HT-29 (cell line): ENCODE measurements around the gene ZSCAN10. TPM values are rescaled to one million over a fixed set of nuclear protein-coding genes. Genes with fewer than 3 reads are reported as not detected.
"Not testable (repeated sequence)": the region's sequence is repeated elsewhere in the genome, so short reads cannot be mapped to it uniquely, and the experiment has no call there.

ENCODE experiments used
- DNase-seq: peaks from one replicate; pipeline ENCODE4 v3.0.0-alpha.2; 2015; ENCODE audit warnings: low spot score
- total RNA-seq: library from RNA; depleted of rRNA; stranded (reverse); fragments of >200 nt; shearing (Covaris generic); gene quantifications from 2 replicates; pipeline ENCODE4 v1.2.3, GENCODE V29; 2014; rRNA removed

ZSCAN10 gene
- not detected in 2 replicates for total RNA-seq

DNA sequence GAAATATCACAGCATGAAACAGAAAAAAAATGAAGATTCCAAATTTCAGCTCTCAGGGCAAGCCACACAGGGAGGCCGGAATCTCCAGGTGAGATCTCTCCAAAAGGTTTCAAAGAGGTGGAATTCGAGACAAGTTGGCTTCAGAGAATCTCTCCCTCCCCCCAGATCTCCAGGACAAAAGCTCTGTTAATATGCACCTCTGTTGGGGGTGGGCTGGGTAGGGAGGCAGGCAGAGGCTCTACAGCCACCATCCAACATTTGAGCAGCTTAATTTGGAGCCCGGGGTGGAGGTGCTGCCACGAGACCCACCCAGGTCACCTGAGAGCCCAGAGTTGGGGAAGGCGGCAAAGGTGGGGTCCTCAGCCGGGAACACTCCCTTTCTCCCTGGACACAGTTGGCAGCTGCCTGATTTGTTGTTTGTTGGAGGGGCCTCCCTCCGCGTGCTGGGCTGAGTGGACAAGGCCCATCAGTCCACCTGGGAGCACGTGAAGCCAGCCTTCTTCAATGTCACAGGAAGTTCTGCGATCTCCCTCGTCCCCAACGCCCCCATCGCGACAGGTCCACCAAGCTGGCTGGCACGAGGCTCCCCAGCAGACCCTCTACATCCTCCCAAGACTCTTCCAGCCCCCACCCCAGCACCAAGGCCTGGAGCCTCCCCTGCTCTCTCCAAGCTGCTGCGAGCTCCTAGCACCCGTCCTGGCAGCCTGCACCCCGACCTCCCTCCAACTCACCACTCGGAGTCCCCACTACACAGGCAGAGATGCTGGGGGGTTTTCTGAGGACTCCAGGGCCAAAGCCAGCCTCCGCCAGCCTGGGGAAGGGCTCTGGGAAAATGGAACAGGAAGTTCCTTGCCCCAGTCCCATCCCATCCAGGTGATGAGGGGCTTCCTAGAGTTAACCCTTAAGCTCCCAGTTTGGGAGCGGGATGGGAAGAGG, at the start of gene ZSCAN10:
ZSCAN10 (minus strand) TSS at position 836 of the 936 bp plus-strand sequence. CDS start 6,357 bp downstream, outside the sequence.
- no peak for DNase-seq

DNA sequence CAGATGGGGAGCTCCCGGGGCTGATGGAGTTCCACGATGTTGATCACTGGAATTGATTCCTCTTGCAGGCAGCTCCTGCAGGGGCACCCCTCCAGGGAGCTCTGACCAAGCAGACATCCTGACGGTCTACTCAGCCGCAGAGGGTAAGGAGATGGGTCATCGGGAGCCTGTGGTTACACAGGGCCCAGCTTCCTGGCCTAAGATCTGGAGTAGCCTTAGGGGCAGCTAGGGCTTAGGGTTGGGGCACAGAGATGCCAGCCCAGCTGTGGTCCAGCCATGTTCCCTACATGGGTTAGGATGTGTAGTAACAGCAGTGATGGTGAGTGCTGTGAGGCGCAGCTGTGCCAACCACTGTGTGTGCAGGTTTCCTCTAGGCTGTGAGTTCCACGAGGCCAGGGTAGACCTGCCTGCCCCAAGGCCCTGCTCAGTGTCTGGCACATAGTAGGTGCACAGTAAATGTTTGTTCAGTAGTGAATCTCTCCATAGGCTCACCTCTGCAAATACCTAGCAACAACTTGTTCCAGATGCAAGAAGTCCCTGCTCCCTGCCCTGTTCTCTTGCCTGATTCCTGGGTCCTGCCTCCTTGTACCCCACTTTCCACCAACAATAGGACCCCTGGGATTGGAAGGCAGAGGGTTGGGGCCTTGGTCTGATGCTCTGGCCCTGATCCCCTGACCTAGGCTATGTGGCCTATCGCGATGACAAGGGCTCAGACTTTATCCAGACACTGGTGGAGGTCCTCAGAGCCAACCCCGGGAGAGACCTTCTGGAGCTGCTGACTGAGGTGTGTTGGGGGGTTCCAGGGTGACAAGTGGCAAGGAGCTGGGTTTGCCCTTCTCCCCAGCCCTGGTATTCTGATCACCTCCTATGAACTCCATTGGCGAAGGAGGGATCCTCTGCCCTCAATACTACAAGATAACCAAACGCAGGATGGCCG, 49.4 kb upstream of the ZSCAN10 start:
- DNase-seq: no peak

DNA sequence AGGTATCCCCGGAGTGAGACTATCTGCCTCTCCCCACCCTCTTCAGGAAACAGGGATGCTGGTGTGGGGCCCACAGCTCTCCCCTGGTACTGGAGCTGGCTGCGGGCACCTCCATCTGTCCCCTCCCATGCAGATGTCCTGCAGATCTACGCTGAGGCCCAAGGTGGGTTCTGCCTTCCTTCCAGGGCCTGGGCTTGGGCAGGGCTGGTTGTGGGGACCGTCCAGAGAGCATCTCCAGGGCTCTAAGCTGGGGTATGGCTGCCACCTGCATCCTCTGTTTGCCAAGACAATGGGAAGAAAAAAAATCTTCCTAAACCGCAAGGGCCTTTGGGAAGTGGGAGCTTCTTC, 48.6 kb upstream of the ZSCAN10 start:
- no peak for DNase-seq

DNA sequence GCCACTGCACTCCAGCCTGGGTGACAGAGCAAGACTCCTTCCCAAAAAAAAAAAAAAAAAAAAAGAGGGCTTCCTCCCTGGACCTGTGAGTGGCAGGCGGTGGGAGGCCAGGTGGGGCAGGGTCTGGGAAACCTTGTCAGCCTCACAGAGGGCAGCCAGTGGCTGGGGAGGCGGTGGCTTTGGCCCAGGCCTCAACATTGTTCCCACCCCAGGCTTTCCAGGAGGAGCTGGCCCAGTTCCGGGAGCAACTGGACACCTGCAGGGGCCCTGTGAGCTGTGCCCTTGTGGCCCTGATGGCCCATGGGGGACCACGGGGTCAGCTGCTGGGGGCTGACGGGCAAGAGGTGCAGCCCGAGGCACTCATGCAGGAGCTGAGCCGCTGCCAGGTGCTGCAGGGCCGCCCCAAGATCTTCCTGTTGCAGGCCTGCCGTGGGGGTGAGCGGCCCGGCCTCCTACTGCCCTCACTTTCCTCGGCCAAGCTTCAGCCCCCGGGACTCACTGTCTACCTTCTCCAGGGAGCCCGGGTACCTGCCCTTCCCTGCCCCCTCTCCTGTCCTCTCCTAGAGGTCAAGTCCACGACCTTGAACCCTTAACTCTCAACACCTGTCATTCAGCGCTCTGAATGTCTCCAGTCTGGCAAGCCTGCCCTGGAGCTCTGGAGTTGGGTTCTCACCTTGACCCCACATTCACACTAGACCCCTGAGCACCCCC, 48.1 kb upstream of the ZSCAN10 start:
- DNase-seq: no peak

DNA sequence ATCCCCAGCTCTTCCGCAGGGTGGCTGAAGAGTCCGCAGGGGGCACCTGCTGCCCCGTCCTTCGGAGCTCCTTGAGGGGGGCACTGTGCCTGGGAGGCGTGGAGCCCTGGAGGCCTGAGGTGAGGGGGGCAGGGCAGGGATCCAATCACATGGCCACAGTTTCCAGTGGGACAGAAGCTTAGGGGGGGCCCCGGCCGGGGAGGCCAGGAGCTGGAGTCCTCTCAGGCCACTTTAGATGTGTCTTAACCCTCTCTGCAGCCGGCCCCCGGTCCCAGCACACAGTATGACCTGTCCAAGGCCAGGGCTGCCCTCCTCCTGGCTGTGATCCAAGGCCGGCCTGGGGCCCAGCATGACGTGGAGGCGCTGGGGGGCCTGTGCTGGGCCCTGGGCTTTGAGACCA, 46.6 kb upstream of the ZSCAN10 start:
- no peak for DNase-seq

DNA sequence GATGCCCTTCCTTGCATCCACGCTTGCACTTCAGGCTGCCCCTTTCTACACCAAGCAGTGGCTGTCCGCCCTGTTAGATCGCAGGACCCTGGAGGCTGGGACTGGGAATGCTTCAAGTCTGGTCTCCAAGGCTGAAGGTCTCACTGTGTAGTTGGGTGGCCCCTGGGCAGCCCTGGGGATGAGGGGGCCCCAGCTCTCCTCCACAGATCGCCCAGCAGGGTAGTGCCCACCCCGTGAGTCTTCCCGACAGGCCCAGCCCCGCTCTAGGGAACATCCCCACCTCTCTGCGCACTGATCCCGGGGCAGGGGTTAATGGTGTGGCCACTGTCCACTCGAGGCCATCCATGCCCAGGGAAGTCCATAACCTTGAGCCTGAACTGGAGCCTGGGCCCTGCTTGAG, 46.1 kb upstream of the ZSCAN10 start:
- no peak for DNase-seq

DNA sequence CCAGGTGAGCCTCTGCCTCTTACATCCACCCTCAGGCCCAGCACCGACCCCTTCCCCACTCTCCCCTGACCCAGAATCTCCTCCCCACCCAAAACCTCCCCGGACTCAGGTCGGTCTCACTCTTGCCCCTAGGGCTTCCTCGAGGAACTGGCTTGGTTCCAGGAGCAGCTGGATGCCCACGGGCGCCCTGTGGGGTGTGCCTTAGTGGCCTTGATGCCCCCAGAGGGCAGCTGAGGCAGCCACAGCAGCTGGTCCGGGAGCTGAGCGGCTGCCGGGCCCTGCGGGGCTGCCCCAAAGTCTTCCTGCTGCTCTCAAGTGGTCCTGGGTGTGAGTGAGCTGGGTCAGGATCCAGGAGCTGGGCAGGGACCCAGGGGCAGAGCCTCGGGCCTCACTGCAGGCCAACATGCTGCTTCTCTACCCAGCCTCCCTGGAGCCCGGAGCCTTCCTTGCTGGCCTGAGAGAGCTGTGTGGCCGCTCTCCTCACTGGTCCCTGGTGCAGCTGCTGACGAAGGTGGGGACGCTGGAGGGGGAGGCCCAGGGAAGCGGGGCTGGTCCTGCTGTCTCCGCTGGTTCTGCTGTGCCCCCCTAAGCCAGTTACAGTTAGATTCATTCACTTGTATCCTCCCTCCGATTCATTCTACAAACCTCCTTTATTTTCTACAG, 45.4 kb upstream of the ZSCAN10 start:
- DNase-seq: no peak

DNA sequence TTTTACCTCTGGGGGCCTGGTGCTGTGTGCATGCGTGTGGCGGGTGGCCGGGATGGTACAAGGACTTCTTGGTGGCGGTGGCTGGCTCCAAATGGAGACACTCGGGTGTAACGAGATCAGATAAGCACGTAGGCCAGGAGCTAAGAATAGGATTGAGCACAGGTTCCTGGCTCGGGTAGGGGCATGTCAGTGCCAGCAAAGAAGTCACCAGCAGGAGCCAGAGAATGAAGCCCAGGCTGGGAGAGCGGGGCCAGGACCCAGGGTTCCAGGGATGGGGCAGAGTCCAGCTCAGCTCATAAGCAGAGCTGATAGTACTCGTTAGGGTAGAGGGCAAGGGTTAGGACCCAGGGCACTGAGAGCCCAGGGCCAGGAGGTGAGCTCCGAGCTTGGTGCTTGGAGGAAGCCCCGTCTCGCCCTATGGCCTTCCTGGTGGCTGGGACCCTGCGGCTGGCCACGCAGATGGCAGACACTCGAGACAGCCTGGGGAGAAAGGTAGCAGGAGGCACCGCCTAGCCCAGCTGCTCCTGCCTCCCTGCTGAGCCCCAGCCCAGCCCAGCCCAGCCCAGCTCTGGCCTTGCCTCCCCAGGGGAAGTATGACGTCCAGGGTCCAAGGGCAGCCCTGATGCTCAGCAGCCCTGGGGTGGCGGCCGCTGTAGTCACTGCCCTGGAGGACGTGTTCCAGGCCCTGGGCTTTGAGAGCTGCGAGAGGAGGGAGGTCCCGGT, 44.7 kb upstream of the ZSCAN10 start:
- no peak for DNase-seq

DNA sequence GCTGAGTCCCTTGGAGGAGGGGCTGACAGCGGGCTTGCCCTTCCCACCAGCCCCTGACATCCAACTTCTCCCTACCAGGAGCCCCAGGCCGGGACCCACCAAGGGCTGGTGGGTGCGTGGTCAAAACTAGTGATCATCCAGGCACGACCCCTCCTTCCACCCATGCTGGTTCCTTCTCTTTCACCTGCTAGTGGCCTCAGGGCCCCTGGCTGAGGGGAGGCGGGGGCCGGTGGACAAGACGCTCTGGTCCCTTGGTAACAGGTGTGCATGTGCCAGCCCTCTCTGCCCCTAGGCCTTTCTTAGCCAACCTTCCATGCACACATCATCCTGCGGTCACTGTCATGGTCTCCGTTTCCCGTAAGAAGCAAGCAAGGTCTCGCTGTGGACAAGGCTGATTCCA, 44.1 kb upstream of the ZSCAN10 start:
- DNase-seq: no peak

DNA sequence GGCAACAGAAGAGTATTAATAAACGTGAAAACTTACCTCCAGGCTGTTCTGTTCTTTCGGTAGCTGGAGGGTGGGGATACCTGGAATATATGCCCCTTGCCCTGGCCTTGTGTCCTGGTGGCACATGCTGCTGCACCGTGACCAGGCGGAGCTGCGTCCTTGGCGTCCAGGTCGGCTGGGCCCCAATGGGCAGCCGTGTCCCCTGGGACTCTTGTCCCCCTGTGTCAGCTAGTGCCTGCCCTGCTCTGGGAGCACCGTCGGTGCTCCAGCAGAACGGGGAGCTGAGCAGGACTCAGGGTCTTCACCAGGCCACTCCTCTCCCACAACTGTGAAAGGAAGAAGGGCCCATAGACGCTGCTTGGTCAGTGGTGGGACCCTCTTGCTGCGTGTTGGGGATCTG, 43.7 kb upstream of the ZSCAN10 start:
- no peak for DNase-seq

DNA sequence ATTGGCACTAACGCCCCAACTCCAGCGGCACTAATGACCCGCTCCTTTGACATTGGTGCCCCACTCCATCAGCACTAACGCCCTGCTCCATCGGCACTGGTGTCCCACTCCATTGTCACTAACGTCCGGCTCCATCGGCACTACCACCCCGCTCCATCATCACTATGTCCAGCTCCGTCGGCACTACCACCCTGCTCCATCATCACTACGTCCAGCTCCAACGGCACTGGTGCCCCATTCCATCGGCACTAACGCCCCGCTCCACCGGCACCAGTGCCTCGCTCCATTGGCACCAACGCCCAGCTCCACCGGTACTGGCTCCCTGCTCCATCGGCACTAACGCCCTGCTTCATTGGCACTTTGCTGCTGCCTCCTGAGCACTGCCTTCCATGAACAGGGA, 43.2 kb upstream of the ZSCAN10 start:
- no peak for DNase-seq

DNA sequence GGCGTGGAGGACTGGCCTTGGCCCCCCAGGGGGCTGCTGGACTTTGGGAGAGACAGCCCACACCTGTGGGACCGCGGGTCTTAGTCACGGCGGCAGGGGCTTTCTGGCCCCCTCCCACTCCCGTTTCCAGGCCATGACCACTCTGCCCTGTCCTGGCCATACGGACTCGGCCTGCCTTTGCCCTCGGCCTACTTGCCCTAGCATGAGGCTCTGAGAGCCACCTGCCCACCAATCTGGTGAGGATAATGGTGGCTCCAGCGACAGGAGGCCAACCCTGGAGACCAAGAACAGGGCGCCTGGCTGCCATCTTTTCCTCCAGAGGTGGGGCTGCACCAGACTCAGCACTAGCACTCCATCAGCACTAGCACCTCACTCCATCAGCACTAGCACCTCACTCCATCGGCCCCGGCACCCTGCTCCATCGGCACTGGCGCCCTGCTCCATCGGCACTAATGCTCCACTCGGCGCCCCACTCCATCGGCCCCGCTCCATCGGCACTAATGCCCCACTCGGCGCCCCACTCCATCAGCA, 42.8 kb upstream of the ZSCAN10 start:
- DNase-seq: no peak

DNA sequence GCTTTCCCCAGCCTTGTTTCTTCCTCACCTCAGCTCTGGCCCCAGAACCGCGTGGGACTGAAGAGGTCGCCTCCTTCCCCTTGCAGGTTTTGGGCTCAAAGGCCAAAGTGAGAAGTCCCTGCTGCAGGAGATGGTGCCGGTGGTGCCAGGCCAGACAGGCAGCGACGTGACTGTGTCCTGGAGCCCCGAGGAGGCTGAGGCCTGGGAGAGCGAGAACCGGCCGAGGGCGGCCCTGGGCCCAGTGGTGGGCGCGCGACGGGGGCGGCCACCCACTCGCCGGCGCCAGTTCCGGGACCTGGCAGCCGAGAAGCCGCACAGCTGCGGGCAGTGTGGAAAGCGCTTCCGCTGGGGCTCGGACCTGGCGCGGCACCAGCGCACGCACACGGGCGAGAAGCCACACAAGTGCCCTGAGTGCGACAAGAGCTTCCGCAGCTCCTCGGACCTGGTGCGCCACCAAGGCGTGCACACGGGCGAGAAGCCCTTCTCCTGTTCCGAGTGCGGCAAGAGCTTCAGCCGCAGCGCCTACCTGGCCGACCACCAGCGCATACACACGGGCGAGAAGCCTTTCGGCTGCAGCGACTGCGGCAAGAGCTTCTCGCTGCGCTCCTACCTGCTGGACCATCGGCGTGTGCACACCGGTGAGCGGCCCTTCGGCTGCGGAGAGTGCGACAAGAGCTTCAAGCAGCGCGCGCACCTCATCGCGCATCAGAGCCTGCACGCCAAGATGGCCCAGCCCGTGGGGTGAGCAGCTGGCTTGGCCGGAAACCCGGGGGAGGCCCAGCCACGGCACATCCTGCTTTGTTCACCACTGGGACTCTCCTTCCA, 41.7 kb upstream of the ZSCAN10 start:
- DNase-seq: no peak

DNA sequence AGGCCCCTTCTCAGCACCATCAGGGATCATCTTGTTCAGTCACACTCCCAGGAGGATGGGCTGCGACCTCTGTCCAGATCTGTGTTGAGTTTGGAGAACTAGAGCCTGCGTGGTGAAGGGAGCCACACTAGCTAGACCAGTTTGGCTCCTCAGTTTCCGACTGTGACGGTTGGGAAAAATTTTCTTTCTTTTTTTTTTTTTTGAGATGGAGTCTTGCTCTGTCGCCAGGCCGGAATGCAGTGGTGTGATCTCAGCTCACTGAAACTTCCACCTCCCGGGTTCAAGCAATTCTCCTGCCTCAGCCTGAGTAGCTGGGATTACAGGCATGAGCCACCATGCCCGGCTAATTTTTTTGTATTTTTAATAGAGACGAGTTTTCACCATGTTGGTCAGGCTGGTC, 40.5 kb upstream of the ZSCAN10 start:
- DNase-seq: not testable (repeated sequence)

DNA sequence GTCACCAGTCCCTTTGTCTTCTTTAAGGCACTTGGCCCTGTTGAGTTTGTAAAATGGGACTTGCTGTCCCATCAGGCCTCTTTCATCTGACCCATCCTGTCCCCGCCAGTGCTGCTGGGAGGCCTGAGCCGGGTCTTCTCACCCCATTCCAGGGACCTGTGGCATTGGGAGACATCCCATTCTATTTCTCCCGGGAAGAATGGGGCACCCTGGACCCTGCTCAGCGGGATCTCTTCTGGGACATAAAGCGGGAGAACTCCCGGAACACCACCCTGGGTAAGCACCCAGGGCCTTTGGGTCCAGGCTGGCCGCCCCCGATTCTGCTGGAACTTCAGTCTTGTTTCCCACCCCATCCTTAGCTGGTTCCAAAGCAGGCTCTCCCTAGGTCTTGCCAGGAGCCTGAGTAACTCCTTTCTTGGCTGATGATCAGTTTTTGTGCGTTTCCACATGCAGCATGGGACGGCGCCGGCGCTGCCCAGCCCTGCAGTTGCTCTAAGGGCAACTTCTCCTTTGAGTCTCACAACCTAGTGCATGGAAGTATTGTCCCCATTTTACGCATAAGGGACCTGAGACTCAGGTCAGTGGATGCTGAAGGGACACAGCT, 39.8 kb upstream of the ZSCAN10 start:
- no peak for DNase-seq

DNA sequence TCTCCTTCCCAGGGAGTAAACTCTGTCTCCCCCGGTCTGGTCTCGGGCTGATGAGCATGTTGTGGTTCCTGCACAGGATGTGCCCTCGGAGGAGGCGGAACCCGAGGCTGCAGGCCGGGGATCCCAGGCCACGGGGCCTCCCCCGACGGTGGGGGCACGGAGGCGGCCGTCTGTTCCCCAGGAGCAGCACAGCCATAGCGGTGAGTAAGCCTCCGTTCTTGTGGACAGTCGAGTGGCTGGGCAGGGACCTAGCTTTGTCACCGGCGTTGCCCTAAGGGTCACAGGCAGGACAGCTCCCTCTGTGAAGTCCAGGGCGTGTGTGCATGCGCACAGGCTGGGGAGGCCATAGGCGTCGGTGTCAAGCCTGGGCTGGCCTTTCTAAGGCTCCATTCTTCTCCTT, 39.2 kb upstream of the ZSCAN10 start:
- DNase-seq: no peak

DNA sequence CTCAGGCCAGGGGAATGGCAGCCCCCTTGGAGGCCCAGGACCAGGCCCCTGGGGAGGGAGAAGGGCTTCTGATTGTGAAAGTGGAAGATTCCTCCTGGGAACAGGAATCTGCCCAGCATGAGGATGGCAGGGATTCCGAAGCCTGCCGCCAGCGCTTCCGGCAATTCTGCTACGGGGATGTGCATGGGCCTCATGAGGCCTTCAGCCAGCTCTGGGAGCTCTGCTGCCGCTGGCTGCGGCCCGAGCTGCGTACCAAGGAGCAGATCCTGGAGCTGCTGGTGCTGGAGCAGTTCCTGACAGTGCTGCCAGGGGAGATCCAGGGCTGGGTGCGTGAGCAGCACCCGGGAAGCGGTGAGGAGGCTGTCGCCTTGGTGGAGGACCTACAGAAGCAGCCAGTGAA, 38.2 kb upstream of the ZSCAN10 start:
- DNase-seq: no peak

DNA sequence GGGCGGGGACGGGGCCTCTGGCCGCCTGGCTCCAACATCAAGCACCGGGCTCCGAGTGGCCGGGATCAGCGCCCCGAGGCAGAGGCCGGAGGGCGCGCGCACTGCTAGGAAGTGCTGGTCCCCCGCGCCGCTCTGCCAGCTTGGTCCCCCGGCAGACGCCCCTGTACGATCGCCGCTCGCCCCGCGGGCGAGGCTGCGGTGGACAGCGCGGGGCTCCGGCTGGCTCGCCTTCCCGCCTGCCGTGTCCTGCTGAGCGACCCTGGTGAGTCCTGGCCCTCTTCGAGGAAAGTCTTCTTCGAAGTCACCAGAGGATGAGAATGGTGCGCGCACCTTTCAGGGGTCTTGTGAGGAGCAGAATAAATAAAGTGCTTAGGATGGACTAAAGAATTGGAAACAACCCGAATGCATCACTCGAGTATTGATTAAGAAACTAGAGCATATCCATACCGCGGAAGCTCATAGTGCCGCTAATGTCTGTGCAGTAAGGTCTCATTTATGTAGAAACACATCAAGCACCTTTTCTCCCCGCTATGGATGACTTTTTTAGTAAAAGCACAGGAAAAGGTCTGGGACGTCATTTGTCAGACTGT, 36.1 kb upstream of the ZSCAN10 start:
- DNase-seq: no peak
